ENCODE data around the gene DPP4.

GRCh38 chr2:161992531-161992930 is 81.5 kb downstream of the DPP4 start:
- TF ChIP-seq CTCF (IDR thresholded peaks at IDR 0.05) (no peak), POLR2A (IDR thresholded peaks at IDR 0.05) (no peak)
